Neural progenitor cell (in vitro differentiated cells): Measurements from ENCODE around the gene PTPRK.

ENCODE experiments used
- CTCF ChIP-seq: fragments of 200-600 bp; sonication (generic); IDR thresholded peaks from 2 replicates; pipeline ENCODE4 v1.5.1; 2017; ENCODE audit warnings: antibody characterized with exemption, mild to moderate bottlenecking
- EZH2 ChIP-seq: fragments of 200-600 bp; sonication (generic); IDR thresholded peaks from 2 replicates; pipeline ENCODE4 v1.6.1; 2017; ENCODE audit warnings: antibody characterized with exemption, mild to moderate bottlenecking, moderate library complexity
- EZH2phosphoT487 ChIP-seq: fragments of 200-600 bp; sonication (generic); IDR thresholded peaks from 2 replicates; pipeline ENCODE4 v1.6.1; 2017; ENCODE audit warnings: antibody characterized with exemption

DNA sequence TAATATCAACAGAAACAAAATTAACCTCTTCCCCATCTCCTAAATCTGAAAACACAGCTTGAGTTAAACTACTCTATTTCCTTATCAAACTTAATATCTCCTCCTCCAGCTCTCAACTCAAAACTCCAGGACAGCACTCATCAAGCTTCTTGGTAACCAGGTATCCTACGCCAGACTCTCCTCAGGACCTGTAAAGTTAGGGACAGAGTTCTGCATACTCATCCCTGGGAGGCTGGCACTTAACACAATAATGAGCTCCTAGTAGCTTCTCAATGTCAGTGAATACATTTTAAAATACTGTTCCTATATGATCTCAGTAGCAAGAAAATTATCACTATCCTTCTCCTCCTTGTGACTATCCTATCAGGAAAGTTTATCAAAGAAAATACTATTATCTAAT is 240.3 kb downstream of the PTPRK start:
- no peak for TF ChIP-seq CTCF
- no peak for TF ChIP-seq EZH2phosphoT487
- TF ChIP-seq EZH2 = no peak
